Thoracic aorta (tissue), 2 donors: ENCODE measurements around the gene PLXNB1. TPM values are rescaled to one million over a fixed set of nuclear protein-coding genes. Genes with fewer than 3 reads are reported as not detected.
A peak's percentile ranks its signal among the peaks of the same experiment; 100 is the strongest.

ENCODE experiments used
- ATAC-seq: fragments of 150-250 bp; one replicate; pipeline ENCODE4 v1.8.0; 2017; ENCODE audit warnings: low read depth; ENCODE audit not compliant: insufficient number of reproducible peaks, low FRiP score
- DNase-seq: peaks from one replicate; pipeline ENCODE4 v3.0.0-alpha.2; 2020; ENCODE audit warnings: low spot score
- H3K27ac ChIP-seq, 2 donors: fragments of 200-600 bp; sonication (generic); 1 replicate in 1 of 2; 2 replicates in 1 of 2; pipeline ENCODE4 v1.5.1; 2016; ENCODE audit warnings: mild to moderate bottlenecking in 2 of 2, moderate library complexity in 2 of 2
- H3K27me3 ChIP-seq: fragments of 200-600 bp; sonication (generic); replicated peaks from 2 replicates; pipeline ENCODE4 v1.6.0; 2016; ENCODE audit warnings: mild to moderate bottlenecking; ENCODE audit not compliant: insufficient read depth
- H3K36me3 ChIP-seq: fragments of 200-600 bp; sonication (generic); one replicate; pipeline ENCODE4 v1.5.1; 2016
- H3K4me1 ChIP-seq, 2 donors: fragments of 200-600 bp; sonication (generic); 1 replicate in 1 of 2; 2 replicates in 1 of 2; pipeline versions ENCODE4 v1.5.1 to v1.6.0; 2016; ENCODE audit warnings: low read depth in 2 of 2, mild to moderate bottlenecking in 1 of 2; ENCODE audit not compliant: control insufficient read depth in 1 of 2
- H3K4me3 ChIP-seq: fragments of 200-600 bp; sonication (generic); 2 replicates; pipeline ENCODE4 v1.5.1; 2016; ENCODE audit warnings: mild to moderate bottlenecking
- H3K9me3 ChIP-seq: fragments of 200-600 bp; sonication (generic); 2 replicates; pipeline ENCODE4 v1.5.1; 2016
- total RNA-seq, 2 donors: library from RNA; depleted of rRNA; stranded (reverse); fragments of >200 nt; gene quantifications; one replicate each; pipeline versions ENCODE4 v1.1.0 to v1.2.3, GENCODE V29; 2016
- TF ChIP-seq, protein P1 (sequence below): fragments of 200-600 bp; sonication (generic); IDR thresholded peaks from one replicate; pipeline ENCODE4 v1.5.1; 2019; ENCODE audit warnings: antibody characterized with exemption

Gene PLXNB1
- total RNA-seq, 2 donors from 2014 or later = 177 to 210 TPM

DNA sequence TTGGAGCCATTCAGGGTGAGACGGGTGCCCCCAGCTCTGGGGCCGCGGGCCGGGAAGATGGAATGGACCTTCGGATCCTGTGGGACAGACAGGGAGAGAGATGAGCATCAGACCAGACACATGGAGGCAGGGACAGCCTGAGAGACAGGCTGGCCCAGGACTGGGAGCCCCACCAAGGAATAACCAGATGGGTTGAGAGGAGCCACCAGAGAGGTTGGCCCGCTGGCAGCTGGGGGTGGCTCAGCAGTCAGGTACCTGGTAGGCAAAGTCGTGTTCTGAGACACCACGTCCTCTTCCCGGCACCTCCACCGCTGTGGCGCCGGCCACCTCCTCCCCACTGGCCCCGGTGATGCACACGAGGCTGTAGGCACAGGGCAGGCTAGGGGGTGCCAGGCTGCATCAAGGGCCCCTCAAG, 13.8 kb downstream of the PLXNB1 start:
- TF ChIP-seq, protein P1, sequence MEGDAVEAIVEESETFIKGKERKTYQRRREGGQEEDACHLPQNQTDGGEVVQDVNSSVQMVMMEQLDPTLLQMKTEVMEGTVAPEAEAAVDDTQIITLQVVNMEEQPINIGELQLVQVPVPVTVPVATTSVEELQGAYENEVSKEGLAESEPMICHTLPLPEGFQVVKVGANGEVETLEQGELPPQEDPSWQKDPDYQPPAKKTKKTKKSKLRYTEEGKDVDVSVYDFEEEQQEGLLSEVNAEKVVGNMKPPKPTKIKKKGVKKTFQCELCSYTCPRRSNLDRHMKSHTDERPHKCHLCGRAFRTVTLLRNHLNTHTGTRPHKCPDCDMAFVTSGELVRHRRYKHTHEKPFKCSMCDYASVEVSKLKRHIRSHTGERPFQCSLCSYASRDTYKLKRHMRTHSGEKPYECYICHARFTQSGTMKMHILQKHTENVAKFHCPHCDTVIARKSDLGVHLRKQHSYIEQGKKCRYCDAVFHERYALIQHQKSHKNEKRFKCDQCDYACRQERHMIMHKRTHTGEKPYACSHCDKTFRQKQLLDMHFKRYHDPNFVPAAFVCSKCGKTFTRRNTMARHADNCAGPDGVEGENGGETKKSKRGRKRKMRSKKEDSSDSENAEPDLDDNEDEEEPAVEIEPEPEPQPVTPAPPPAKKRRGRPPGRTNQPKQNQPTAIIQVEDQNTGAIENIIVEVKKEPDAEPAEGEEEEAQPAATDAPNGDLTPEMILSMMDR = no peak
- Histone ChIP-seq H3K27ac (no peak overlapping the region), H3K9me3 (no peaks in the 10 kb centered on the region), H3K4me3 (no peak overlapping the region), H3K27me3 (no peaks in the 10 kb centered on the region), H3K36me3 (peaks cover 85% of the 10 kb centered on the region), H3K4me1 (peaks cover 0 to 33% of the 10 kb centered on the region in 2 donors)
- no peak for ATAC-seq
- DNase-seq = no peak

DNA sequence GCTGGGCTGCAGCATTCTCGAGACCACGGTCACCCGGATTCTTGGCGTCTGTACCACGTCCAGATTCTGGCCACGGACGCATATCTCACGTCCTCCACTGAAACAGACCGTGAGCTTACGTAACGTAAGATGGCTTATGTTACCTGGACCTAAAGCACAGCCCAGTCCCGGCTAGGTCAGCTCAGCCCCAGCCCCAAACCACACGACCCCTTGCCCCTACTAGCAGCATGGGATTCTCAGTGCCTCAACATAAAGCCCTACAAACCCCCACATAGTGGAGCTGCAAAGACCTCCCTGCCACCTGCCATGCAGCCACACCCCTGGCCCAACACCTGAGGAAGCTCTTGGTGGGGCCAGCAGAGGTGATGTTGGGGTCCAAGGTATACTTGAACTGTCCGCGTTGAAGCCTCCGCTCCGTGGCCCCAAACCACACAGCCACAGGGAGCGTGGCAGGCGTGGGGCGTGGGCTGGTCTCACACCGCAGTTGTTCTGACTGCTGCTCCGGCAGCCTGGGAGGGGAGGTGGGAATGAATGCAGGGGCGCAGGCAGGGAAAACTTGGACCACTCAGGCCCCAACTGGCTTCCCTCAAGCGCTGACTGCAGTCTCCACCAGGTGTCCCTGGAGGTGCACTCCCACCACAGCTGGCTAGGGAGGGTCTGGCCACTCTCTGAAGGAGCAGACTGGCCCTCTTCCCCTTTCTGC, 14.5 kb downstream of the PLXNB1 start:
- TF ChIP-seq, protein P1 = no peak
- Histone ChIP-seq H3K9me3 (no peaks in the 10 kb centered on the region), H3K4me3 (no peak overlapping the region), H3K27ac (peak overlapping the region in 1 of 2 donors; percentile 73), H3K27me3 (no peaks in the 10 kb centered on the region), H3K4me1 (peaks cover 0 to 33% of the 10 kb centered on the region in 2 donors), H3K36me3 (peaks cover 85% of the 10 kb centered on the region)
- ATAC-seq (no peak), DNase-seq (no peak)

- ATAC-seq = no peak
- no peak for DNase-seq
Observed at GRCh38 chr3:48414376-48415250, 15.3 kb downstream of the PLXNB1 start.

DNA sequence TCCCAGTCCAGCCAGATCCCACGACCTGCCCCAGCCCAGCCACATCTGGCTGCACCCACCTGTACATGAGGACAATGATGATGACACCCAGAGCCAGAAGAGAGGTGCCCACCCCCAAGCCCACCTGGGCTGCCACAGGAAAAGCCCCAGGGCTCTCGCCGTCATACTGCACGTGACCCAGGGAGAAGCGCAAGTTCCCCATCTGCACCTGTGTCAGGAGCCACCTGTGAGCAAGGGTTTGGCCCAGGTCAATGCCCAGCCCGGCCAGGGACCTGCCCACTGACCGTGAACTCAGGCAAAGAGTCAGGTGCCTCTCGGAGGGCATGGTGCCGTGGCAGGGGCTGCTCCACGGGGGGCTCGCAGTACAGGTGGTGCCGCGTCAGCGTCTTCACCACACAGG, 16.3 kb downstream of the PLXNB1 start:
- TF ChIP-seq, protein P1 = no peak
- no peak for DNase-seq
- Histone ChIP-seq H3K4me3 (no peak overlapping the region), H3K27me3 (no peaks in the 10 kb centered on the region), H3K36me3 (peaks cover 88% of the 10 kb centered on the region), H3K4me1 (peaks cover 0 to 33% of the 10 kb centered on the region in 2 donors), H3K27ac (peak overlapping the region; percentile 69 to 73), H3K9me3 (no peaks in the 10 kb centered on the region)
- ATAC-seq = no peak

More at GRCh38 chr3:48414376-48415250, 15.3 kb downstream of the PLXNB1 start:
- Histone ChIP-seq H3K27me3 (no peaks in the 10 kb centered on the region), H3K9me3 (no peaks in the 10 kb centered on the region), H3K36me3 (peaks cover 87% of the 10 kb centered on the region), H3K27ac (peak overlapping the region; percentile 69 to 73), H3K4me1 (peaks cover 0 to 33% of the 10 kb centered on the region in 2 donors), H3K4me3 (no peak overlapping the region)
- TF ChIP-seq, protein P1 = no peak

DNA sequence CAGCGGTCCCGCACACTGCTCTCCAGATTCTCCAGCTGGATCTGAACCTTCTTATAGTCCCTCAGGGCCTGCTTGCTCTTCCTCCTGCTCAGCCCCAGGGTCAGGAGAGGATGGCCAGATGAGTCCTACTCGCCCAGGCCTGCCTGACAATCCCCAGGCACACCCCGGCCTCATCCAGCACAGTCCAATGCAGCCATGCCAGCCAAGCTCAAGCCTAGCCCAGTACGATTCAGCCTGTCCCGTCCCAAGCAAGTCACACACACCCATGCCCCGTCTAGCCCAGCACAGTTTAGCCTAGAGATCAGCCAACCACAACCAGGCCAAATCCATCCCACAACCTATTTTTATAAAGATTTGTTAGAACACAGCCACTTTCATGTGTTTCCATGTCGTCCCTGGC, 16.8 kb downstream of the PLXNB1 start:
- Histone ChIP-seq H3K9me3 (no peaks in the 10 kb centered on the region), H3K27ac (peak overlapping the region; percentile 69 to 73), H3K36me3 (peaks cover 85% of the 10 kb centered on the region), H3K4me3 (no peak overlapping the region), H3K4me1 (peaks cover 0 to 33% of the 10 kb centered on the region in 2 donors), H3K27me3 (no peaks in the 10 kb centered on the region)
- ATAC-seq = no peak
- DNase-seq = no peak
- TF ChIP-seq, protein P1 = no peak
